ENCODE measurements around the gene SPATA6L.

The SPATA6L gene

DNA sequence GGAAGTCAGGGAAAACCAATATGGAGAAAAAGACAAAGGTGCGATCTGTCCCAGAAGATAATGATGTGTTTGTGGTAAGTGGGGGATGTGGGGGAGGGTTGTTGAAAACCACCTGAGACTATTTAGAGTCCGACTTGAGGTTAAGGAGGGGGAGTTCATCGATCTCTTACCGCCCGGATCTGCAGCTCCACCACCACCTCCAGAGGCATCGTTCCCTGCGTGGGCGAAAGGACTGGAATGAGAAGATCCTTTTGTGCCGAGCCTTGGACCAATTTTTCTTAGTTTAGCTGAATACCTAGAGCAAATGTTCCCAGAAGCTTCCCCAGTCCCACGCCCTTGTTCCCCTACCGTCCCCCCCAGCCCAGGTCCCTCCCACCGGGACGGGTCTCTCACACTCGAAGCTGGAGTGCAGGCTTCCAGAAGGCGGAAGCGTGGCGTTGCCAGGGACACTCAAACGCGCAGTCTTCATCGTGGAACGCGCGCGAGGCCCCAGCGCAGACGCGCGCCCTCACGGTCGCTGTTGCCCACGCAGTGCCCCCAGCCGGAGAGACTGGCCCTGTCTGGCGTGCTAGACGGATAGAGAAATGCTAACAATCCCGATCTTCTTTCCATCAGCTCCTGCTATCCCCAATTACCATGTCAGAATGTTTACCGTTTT lies at the start of gene SPATA6L:
Gene SPATA6L, minus strand, starts transcription at position 439 of the 658 bp plus-strand sequence. Its CDS starts 230 bp downstream, at position 209.
- peak; percentile 46 for DNase-seq (ENCODE audit: low spot score)

GRCh38 chr9:4714266-4715016 lies 48.2 kb upstream of the SPATA6L start:
- DNase-seq (ENCODE audit: low spot score), result no peak

GRCh38 chr9:4713849-4714248 lies 47.6 kb upstream of the SPATA6L start:
- DNase-seq (ENCODE audit: low spot score), result no peak

DNA sequence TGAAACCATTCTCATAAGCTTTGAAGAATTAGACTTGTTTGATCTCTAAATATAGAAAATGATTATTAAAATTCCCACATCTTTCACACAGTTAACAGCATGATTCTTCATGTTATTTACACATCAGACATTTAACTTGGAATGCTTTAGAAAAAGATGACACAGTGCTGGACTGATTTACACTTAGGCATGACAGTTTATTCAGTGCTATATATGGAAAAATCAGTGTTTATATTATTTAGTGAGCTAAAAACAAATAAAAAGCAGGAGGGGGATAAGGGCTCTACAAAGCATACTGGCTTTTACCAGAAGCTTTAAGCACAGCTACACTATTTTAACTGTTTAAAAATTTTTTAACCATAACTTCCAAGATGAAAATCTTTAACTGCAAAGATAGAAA lies 43.1 kb upstream of the SPATA6L start:
- DNase-seq (ENCODE audit: low spot score), result no peak

DNA sequence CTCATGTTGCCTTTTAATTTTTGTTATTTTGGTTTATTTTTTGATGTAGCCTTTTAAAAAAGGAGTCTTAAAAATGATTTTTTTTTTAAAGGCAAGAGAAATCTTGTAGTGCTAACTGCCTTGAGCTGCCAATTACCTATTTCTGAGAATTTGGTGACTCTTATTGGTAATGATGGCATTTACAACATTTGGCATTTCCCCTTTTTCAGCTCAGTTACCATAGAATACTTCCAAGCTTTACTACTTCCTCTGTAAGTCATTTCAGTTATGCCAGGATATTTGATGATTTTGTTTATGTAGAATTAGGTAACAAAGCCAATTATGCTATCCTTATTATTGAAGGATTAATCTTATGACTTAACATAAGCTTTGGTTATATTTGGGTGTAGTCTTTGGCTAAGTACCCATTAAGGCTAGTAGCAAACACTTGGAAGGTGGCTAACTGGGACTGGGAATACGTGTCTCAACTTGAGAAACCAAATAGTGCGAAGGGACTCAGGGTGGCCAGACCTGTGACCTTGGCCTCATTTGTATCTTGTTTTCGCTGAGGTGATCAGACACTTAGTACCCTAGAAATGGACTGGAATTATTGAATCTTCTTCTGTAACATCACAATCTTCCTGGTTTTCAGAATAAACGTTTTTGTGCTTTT lies 40.8 kb upstream of the SPATA6L start:
- no peak for DNase-seq (ENCODE audit: low spot score)

DNA sequence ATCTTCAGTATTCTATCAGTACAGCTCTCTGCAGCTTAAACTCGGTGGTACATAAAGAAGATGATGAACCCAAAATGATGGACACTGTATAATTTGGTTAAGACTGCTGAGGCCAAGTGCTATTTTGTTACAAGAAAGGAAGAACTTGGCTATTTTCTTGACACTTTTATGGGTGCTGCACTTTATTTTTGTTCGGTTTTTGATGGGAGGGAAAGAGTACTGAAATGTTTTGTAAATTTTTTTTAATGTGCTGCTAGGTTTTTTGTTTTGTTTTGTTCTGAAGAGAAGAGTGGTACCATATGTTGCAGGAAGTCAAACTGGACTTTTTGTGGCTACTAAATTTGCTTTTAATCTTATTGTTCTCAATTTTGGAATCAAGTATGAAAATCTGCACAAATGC lies 39.7 kb upstream of the SPATA6L start:
- DNase-seq (ENCODE audit: low spot score), result no peak

GRCh38 chr9:4704129-4704528 lies 37.8 kb upstream of the SPATA6L start:
- DNase-seq (ENCODE audit: low spot score), result no peak

GRCh38 chr9:4701526-4701925 lies 35.2 kb upstream of the SPATA6L start:
- DNase-seq (ENCODE audit: low spot score), result no peak

GRCh38 chr9:4700932-4701331 lies 34.7 kb upstream of the SPATA6L start:
- no peak for DNase-seq (ENCODE audit: low spot score)

DNA sequence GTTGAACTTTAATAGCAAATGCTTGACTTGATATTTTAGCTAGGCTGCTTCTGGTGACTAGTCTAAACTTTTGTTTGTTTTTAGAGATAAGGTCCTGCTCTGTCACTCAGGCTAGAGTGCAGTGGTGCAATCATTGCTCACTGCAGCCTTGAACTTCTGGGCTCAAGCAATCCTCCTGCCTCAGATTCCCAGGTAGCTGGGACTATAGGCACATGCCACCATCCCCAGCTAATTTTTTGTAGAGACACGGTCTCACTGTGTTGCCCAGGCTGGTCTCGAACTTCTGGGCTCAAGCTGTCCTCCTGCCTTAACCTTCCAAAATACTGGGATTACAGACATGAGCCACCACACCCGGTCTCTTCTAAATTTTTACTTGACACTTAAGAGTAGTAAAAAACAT lies 33.8 kb upstream of the SPATA6L start:
- DNase-seq (ENCODE audit: low spot score), result no peak

GRCh38 chr9:4691795-4692194 lies 25.5 kb upstream of the SPATA6L start:
- no peak for DNase-seq (ENCODE audit: low spot score)

- DNase-seq (ENCODE audit: low spot score), result no peak
These were observed 23.9 kb upstream of the SPATA6L start for GRCh38 chr9:4690144-4690543.

DNA sequence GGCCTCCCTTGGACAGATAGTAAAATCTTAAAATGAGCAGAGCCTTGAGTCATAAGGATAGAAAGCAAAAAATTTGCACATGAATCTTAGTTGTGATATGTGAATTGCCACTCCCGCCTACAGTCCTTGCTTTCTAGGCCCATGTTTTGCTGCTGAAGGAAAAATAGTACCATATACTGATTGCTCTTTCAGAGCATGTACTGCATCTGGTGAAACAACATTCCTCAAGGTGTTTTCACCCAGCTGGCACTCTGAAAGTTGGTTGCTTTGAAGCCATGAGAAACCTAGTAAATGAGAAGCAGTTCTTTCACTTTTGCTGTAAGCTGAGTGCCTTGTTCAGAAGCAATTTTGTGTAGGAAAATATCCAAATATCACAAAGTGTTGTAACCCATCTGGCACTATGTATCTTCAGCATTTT lies 23.4 kb upstream of the SPATA6L start:
- DNase-seq (ENCODE audit: low spot score), result no peak

- DNase-seq (ENCODE audit: low spot score), result no peak
These were observed 22.7 kb upstream of the SPATA6L start for GRCh38 chr9:4689021-4689420.

GRCh38 chr9:4686584-4686983 lies 20.3 kb upstream of the SPATA6L start:
- DNase-seq (ENCODE audit: low spot score), result no peak

GRCh38 chr9:4686112-4686511 lies 19.8 kb upstream of the SPATA6L start:
- DNase-seq (ENCODE audit: low spot score), result no peak

DNA sequence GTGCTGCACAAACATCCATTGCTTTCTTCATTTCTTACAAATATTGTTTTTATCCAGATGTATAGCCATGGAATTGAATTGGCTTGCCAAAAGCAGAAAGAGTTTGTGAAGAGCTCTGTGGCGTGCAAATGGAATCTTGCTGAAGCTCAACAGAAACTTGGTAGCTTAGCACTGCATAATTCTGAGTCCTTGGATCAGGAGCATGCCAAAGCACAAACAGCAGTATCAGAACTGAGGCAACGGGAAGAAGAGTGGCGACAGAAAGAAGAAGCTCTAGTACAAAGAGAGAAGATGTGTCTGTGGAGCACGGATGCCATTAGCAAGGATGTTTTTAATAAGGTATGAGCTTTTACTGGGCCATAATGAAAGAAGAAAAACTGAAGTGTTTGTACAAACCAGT lies 18.5 kb upstream of the SPATA6L start:
- no peak for DNase-seq (ENCODE audit: low spot score)

GRCh38 chr9:4680750-4681149 lies 14.5 kb upstream of the SPATA6L start:
- DNase-seq (ENCODE audit: low spot score), result peak; percentile 36

- peak; percentile 56 for DNase-seq (ENCODE audit: low spot score)
These were observed 13.9 kb upstream of the SPATA6L start for GRCh38 chr9:4680173-4680525.

- peak; percentile 97 for DNase-seq (ENCODE audit: low spot score)
These were observed 13.2 kb upstream of the SPATA6L start, which contains the start of gene CDC37L1 for GRCh38 chr9:4679268-4680172. Gene CDC37L1, plus strand, starts transcription at chr9:4679569. Its CDS starts 199 bp downstream, at chr9:4679768.

DNA sequence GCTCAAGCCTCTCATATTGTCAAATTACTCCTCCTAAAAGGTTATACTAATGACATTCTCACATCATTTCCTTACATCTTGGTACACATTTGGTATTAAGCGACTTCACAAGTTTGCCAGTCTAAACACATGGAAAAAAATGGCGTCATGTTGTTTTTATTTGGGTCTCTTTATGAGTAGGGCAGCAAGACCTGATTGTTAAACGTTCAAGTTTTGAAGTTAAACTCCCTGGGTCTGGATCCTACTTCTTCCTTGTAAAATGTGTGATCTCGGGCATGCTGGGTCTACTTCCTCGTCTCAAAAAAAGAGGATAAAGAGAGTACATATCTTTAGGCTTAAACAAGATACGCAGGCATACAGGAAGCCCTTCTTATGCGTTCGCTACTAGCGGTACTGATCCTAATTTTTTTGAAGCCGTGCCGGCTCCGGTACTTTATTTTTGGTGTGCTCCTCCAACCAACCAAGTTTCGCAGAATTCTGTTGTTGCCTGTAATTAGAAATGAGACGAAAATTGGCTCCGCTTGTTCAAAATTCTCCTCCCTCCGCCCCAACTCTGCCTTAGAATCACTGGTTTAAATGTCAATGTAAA lies 12.5 kb upstream of the SPATA6L start:
- DNase-seq (ENCODE audit: low spot score), result peak; percentile 71

- no peak for DNase-seq (ENCODE audit: low spot score)
These were observed 11.1 kb upstream of the SPATA6L start for GRCh38 chr9:4677392-4677791.

Measured in pons (tissue), 1 donor.